ENCODE measurements around the gene TRAK1. TPM values are rescaled to one million over a fixed set of nuclear protein-coding genes. Genes with fewer than 3 reads are reported as not detected.

TRAK1 gene
- total RNA-seq, 1 experiment from 2014 or later: 46.8 TPM

DNA sequence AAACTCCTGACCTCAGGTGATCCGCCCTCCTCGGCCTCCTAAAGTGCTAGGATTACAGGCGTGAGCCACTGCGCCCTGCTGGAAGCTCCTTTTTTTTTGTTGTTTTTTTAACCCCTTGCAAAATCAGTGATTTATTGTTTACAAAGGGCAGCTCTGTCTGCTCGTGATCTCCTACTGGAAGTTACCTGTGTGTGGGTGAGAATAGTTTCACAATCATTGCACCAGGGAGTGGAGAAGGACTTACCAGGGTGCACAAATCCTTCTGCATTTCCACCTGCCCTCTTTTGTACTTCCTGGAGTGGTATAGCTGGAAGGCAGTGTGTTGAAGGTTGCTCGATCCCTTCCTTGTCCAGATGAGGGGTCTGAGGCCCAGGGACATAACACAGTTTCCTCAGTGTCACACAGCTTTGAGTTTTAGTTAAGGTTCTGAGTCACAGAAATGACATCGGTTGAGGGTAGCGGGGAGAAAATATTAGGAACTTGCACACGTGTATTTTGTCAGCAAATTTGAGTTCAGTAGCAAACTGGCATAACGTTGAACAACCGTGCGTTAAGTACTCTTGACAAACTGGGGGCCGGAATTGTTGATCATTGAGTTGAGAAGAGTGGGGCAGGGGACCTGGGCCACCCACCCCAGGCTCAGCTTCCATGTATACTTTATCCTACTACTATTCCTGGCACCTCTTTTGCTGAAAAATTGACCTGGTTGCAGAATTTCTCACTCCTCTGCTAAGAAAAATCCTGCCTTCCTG lies 11.3 kb upstream of the TRAK1 start:
- H3K79me2 ChIP-seq (ENCODE audit: low read depth): peaks cover 15% of the 10 kb centered on the region; the same call in 1 of the 2 replicates
- H3K27ac ChIP-seq: peak overlapping the region; percentile 87
- peaks cover 34% of the 10 kb centered on the region for H3F3A ChIP-seq (ENCODE audit: insufficient read depth, low read depth)
- no peaks in the 10 kb centered on the region for H4K20me1 ChIP-seq (ENCODE audit: insufficient read depth)
- no peaks in the 10 kb centered on the region for H3K27me3 ChIP-seq (ENCODE audit: insufficient read depth, low read depth)
- H2AFZ ChIP-seq: no peak overlapping the region
- DNase-seq: peak; percentile 20 to 92
- peak overlapping the region; percentile 74 for H3K4me2 ChIP-seq
- no TSS peak for BruUV-seq (replicated peaks)
- no peaks in the 10 kb centered on the region for H3K9me2 ChIP-seq (ENCODE audit: insufficient read depth)
- intact Hi-C loops (cut with micrococcal nuclease; ENCODE audit: unreplicated experiment): loop anchor here (1.0 to 10.0 kb wide), 6 partner anchors 19 to 875 kb away; partner anchors contain the start of gene ULK4
- no peaks in the 10 kb centered on the region for H3K9me3 ChIP-seq (ENCODE audit: insufficient read depth, low read depth)
- H3K4me1 ChIP-seq (replicated peaks; ENCODE audit: insufficient read depth): peaks cover 41% of the 10 kb centered on the region
- TF ChIP-seq EZH2 (IDR thresholded peaks at IDR 0.05; ENCODE audit: low read depth): no peak
- TF ChIP-seq, protein P1, sequence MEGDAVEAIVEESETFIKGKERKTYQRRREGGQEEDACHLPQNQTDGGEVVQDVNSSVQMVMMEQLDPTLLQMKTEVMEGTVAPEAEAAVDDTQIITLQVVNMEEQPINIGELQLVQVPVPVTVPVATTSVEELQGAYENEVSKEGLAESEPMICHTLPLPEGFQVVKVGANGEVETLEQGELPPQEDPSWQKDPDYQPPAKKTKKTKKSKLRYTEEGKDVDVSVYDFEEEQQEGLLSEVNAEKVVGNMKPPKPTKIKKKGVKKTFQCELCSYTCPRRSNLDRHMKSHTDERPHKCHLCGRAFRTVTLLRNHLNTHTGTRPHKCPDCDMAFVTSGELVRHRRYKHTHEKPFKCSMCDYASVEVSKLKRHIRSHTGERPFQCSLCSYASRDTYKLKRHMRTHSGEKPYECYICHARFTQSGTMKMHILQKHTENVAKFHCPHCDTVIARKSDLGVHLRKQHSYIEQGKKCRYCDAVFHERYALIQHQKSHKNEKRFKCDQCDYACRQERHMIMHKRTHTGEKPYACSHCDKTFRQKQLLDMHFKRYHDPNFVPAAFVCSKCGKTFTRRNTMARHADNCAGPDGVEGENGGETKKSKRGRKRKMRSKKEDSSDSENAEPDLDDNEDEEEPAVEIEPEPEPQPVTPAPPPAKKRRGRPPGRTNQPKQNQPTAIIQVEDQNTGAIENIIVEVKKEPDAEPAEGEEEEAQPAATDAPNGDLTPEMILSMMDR (conservative IDR thresholded peaks at IDR 0.05): no peak
- CTCF ChIA-PET: interaction anchor here (0.6 kb wide), 1 partner anchor 19 kb away, joined by 3 read pairs; no protein-coding TSS in a partner anchor
- POLR2A ChIA-PET (ENCODE audit: unreplicated experiment): interaction anchor here (0.6 to 0.7 kb wide), 3 partner anchors 54 to 146 kb away, joined by 4 to 7 read pairs (median 4); no protein-coding TSS in a partner anchor
- peak overlapping the region; percentile 31; the same call in 1 of the 2 replicates for H3K4me3 ChIP-seq
- no peaks in the 10 kb centered on the region for H3K36me3 ChIP-seq (ENCODE audit: low read depth)

DNA sequence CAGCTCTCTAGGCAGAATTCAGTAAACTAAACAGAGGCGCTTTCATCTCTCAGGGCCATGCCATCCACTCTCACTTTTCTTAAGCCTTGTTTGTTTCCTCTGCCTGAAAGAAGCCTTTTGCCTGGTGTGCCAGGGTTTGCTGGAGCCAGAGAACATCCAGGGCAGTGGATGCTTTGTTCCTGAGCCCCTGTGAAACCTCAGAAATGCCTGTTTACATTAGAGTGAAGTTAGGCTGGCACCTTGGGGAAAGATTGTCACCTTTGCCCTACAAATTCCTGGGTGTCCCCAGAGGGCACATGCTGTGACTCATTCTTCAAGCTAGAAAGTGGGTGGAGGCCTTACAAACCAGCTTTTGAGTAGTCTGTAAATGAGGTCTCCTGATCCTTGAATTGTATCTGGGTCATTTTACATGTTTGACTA lies 10.7 kb upstream of the TRAK1 start:
- Histone ChIP-seq H4K20me1 (ENCODE audit: insufficient read depth) (no peaks in the 10 kb centered on the region), H3K79me2 (ENCODE audit: low read depth) (peaks cover 15% of the 10 kb centered on the region; the same call in 1 of the 2 replicates), H3K27ac (peak overlapping the region; percentile 87), H2AFZ (no peak overlapping the region), H3K36me3 (ENCODE audit: low read depth) (no peaks in the 10 kb centered on the region), H3K4me2 (peak overlapping the region; percentile 74), H3F3A (ENCODE audit: insufficient read depth, low read depth) (peaks cover 34% of the 10 kb centered on the region), H3K9me2 (ENCODE audit: insufficient read depth) (no peaks in the 10 kb centered on the region), H3K4me1 (replicated peaks; ENCODE audit: insufficient read depth) (peaks cover 42% of the 10 kb centered on the region), H3K9me3 (ENCODE audit: insufficient read depth, low read depth) (no peaks in the 10 kb centered on the region), H3K4me3 (peak overlapping the region; percentile 31; the same call in 1 of the 2 replicates), H3K27me3 (ENCODE audit: insufficient read depth, low read depth) (no peaks in the 10 kb centered on the region)
- BruUV-seq (replicated peaks): no TSS peak
- TF ChIP-seq EZH2 (IDR thresholded peaks at IDR 0.05; ENCODE audit: low read depth): no peak
- TF ChIP-seq, protein P1 (conservative IDR thresholded peaks at IDR 0.05): no peak
- ChIA-PET CTCF (no interaction called here), POLR2A (ENCODE audit: unreplicated experiment) (interaction anchor here (0.5 to 0.6 kb wide), 2 partner anchors 89 to 147 kb away, joined by 3 to 4 read pairs; no protein-coding TSS in a partner anchor)
- DNase-seq: peak; percentile 86 to 96
- intact Hi-C loops (cut with micrococcal nuclease; ENCODE audit: unreplicated experiment): loop anchor here (1.0 to 10.0 kb wide), 6 partner anchors 19 to 876 kb away; partner anchors contain the start of gene ULK4

DNA sequence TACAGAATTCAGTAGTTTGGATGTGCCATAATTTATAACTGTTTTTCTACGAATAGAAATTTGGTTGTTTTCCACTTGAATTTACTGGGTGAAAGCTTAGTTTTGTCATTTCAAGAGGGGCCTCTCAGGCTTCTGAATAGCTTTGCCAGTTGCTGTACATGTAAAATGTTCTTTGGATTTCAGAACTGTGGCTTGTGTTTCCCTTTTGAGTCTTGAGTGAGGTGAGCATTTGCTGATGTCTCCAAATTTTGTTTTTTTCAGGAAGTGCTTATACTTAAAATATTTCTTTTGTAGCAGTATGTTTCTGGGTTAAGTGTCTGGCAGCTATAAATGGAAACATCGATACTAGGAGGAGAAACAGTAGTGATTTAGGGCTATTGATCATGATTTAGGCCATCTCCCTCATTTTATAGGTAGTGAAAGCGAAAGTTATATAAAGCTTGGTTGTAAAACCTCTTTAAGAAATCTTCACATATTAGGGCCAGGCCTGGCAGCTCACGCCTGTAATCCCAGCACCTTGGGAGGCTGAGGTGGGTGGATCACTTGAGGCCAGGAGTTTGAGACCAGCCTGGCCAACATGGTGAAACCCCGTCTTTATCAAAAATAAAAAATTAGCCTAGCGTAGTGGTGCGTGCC lies 9.2 kb upstream of the TRAK1 start:
- Histone ChIP-seq H3K79me2 (ENCODE audit: low read depth) (peaks cover 15% of the 10 kb centered on the region; the same call in 1 of the 2 replicates), H3K4me3 (no peak overlapping the region), H3K4me1 (replicated peaks; ENCODE audit: insufficient read depth) (peaks cover 42% of the 10 kb centered on the region), H3K27ac (no peak overlapping the region), H4K20me1 (ENCODE audit: insufficient read depth) (no peaks in the 10 kb centered on the region), H3K9me2 (ENCODE audit: insufficient read depth) (no peaks in the 10 kb centered on the region), H3K36me3 (ENCODE audit: low read depth) (no peaks in the 10 kb centered on the region), H2AFZ (no peak overlapping the region), H3F3A (ENCODE audit: insufficient read depth, low read depth) (peaks cover 34% of the 10 kb centered on the region), H3K4me2 (no peak overlapping the region), H3K9me3 (ENCODE audit: insufficient read depth, low read depth) (no peaks in the 10 kb centered on the region), H3K27me3 (ENCODE audit: insufficient read depth, low read depth) (no peaks in the 10 kb centered on the region)
- ChIA-PET POLR2A (ENCODE audit: unreplicated experiment) (no interaction called here), CTCF (no interaction called here)
- BruUV-seq (replicated peaks): no TSS peak
- TF ChIP-seq EZH2 (IDR thresholded peaks at IDR 0.05; ENCODE audit: low read depth): no peak
- TF ChIP-seq, protein P1 (conservative IDR thresholded peaks at IDR 0.05): no peak
- no peak for DNase-seq
- intact Hi-C loops (cut with micrococcal nuclease; ENCODE audit: unreplicated experiment): loop anchor here (2.0 to 10.0 kb wide), 4 partner anchors 41 to 877 kb away; partner anchors contain the start of gene ULK4
